PC-9 (cell line): ENCODE data around the gene SYNJ1. TPM values are rescaled to one million over a fixed set of nuclear protein-coding genes. Genes with fewer than 3 reads are reported as not detected.

Experiments used
- BruUV-seq: library from RNA; stranded (reverse); fragments of 400-500 nt; replicated peaks from 2 replicates; lab custom pipeline; 2021; lab: Mats Ljungman, UMichigan
- CTCF ChIA-PET: fragments of 300-600 bp; sonication (Branson Sonifier 250); formaldehyde crosslinking; loops from one replicate; lab custom pipeline; 2022; ENCODE audit warnings: antibody characterized with exemption; lab: Charles Lee
- POLR2A ChIA-PET: fragments of 300-600 bp; sonication (Branson Sonifier 250); formaldehyde crosslinking; loops from one replicate; lab custom pipeline; 2022; ENCODE audit warnings: antibody characterized with exemption; ENCODE audit not compliant: unreplicated experiment; lab: Charles Lee
- DNase-seq, 2 experiments: peaks; one replicate each; pipeline versions ENCODE4 v3.0.0 to v3.0.0-alpha.2; 2015 to 2022; ENCODE audit warnings: mixed read lengths in 1 of 2
- H2AFZ ChIP-seq: fragments of 200-600 bp; sonication (generic); 2 replicates; pipeline ENCODE4 v1.8.1; 2017; ENCODE audit warnings: antibody characterized with exemption
- H3F3A ChIP-seq: fragments of 200-600 bp; sonication (generic); 2 replicates; pipeline ENCODE4 v1.8.1; 2017; ENCODE audit warnings: antibody characterized with exemption, mild to moderate bottlenecking, low read depth; ENCODE audit not compliant: insufficient read depth
- H3K27ac ChIP-seq: fragments of 200-600 bp; sonication (generic); 2 replicates; pipeline ENCODE4 v1.6.1; 2016; ENCODE audit warnings: mixed run types
- H3K27me3 ChIP-seq: fragments of 200-600 bp; sonication (generic); 2 replicates; pipeline ENCODE4 v1.6.1; 2016; ENCODE audit warnings: low read depth, mixed run types; ENCODE audit not compliant: insufficient read depth
- H3K36me3 ChIP-seq: fragments of 200-600 bp; sonication (generic); 2 replicates; pipeline ENCODE4 v1.6.1; 2016; ENCODE audit warnings: low read depth, mixed run types
- H3K4me1 ChIP-seq: fragments of 200-600 bp; sonication (generic); replicated peaks from 2 replicates; pipeline ENCODE4 v1.6.1; 2016; ENCODE audit warnings: mixed run types; ENCODE audit not compliant: insufficient read depth
- H3K4me2 ChIP-seq: fragments of 200-600 bp; sonication (generic); 2 replicates; pipeline ENCODE4 v1.6.1; 2017; ENCODE audit warnings: mixed run types
- H3K4me3 ChIP-seq: fragments of 200-600 bp; sonication (generic); 2 replicates; pipeline ENCODE4 v1.6.1; 2016; ENCODE audit warnings: mixed run types
- H3K79me2 ChIP-seq: fragments of 200-600 bp; sonication (generic); 2 replicates; pipeline ENCODE4 v1.6.1; 2017; ENCODE audit warnings: low read depth, mixed run types
- H3K9me2 ChIP-seq: fragments of 200-600 bp; sonication (generic); 2 replicates; pipeline ENCODE4 v1.8.1; 2017; ENCODE audit warnings: mild to moderate bottlenecking; ENCODE audit not compliant: insufficient read depth
- H3K9me3 ChIP-seq: fragments of 200-600 bp; sonication (generic); 2 replicates; pipeline ENCODE4 v1.8.1; 2016; ENCODE audit warnings: low read depth; ENCODE audit not compliant: insufficient read depth
- H4K20me1 ChIP-seq: fragments of 200-600 bp; sonication (generic); 2 replicates; pipeline ENCODE4 v1.8.1; 2017; ENCODE audit not compliant: insufficient read depth
- EZH2 ChIP-seq: fragments of 200-600 bp; sonication (generic); IDR thresholded peaks from 2 replicates; pipeline ENCODE4 v1.8.0; 2017; ENCODE audit warnings: antibody characterized with exemption, low read depth
- intact Hi-C: fragments of 100-400 bp; cut with micrococcal nuclease; formaldehyde crosslinking; loops from one replicate; pipeline ENCODE4 v1.10.0; 2022; ENCODE audit not compliant: unreplicated experiment
- total RNA-seq: library from RNA; stranded (reverse); gene quantifications from 2 replicates; pipeline ENCODE4 v1.2.3, GENCODE V29; 2021
- TF ChIP-seq, protein P1 (sequence below): fragments of 200-600 bp; sonication (generic); conservative IDR thresholded peaks from 2 replicates; pipeline ENCODE4 v1.6.1; 2017; ENCODE audit warnings: mixed run types, antibody characterized with exemption, mild to moderate bottlenecking, moderate library complexity

Gene SYNJ1
- total RNA-seq, 1 experiment from 2014 or later: 4.8 TPM

DNA sequence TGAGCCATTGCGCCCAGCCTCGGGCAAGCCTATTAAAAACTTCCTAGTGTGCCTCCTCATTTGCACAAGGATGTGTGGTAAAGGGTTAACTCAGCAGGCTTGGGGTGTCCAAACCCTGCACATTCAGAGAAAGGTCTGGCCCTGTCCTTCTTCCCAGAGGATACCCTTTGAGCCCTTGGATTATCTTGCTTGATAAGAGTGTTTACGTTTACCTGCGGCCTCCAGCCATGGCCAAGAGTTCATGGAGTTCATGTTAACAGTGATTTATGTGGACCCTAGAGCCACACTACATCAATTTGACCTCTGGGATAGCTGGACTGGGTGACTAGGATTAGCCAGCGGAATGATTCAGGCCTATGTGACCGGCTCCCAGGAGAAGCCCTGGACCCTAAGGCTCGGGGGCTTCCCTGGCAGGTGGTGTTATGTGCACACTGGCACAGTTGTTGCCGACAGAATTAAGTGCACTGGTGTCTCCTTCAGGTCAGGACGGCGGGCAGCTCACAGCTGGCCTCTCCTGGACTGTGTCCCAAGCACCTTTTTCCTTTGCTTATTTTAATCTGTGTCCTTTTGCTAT, 134.8 kb downstream of the SYNJ1 start:
- Histone ChIP-seq H3K9me2 (no peaks in the 10 kb centered on the region), H3K9me3 (no peaks in the 10 kb centered on the region), H3K4me2 (no peak overlapping the region), H3K79me2 (no peaks in the 10 kb centered on the region), H3K36me3 (no peaks in the 10 kb centered on the region), H3K27ac (no peak overlapping the region), H3K27me3 (no peaks in the 10 kb centered on the region), H3F3A (no peaks in the 10 kb centered on the region), H4K20me1 (no peaks in the 10 kb centered on the region), H3K4me1 (no peaks in the 10 kb centered on the region), H3K4me3 (no peak overlapping the region), H2AFZ (no peak overlapping the region)
- DNase-seq: no peak
- ChIA-PET CTCF (no interaction called here), POLR2A (no interaction called here)
- TF ChIP-seq, protein P1, sequence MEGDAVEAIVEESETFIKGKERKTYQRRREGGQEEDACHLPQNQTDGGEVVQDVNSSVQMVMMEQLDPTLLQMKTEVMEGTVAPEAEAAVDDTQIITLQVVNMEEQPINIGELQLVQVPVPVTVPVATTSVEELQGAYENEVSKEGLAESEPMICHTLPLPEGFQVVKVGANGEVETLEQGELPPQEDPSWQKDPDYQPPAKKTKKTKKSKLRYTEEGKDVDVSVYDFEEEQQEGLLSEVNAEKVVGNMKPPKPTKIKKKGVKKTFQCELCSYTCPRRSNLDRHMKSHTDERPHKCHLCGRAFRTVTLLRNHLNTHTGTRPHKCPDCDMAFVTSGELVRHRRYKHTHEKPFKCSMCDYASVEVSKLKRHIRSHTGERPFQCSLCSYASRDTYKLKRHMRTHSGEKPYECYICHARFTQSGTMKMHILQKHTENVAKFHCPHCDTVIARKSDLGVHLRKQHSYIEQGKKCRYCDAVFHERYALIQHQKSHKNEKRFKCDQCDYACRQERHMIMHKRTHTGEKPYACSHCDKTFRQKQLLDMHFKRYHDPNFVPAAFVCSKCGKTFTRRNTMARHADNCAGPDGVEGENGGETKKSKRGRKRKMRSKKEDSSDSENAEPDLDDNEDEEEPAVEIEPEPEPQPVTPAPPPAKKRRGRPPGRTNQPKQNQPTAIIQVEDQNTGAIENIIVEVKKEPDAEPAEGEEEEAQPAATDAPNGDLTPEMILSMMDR: no peak
- no peak for TF ChIP-seq EZH2
- no TSS peak for BruUV-seq
- intact Hi-C loops: no loop called here

- H4K20me1 ChIP-seq: no peaks in the 10 kb centered on the region
- H3K4me1 ChIP-seq: no peaks in the 10 kb centered on the region
- no peak overlapping the region for H3K4me2 ChIP-seq
- no peaks in the 10 kb centered on the region for H3K9me2 ChIP-seq
- H2AFZ ChIP-seq: no peak overlapping the region
- no peaks in the 10 kb centered on the region for H3K27me3 ChIP-seq
- CTCF ChIA-PET: no interaction called here
- H3K9me3 ChIP-seq: no peaks in the 10 kb centered on the region
- intact Hi-C loops: no loop called here
- H3K4me3 ChIP-seq: no peak overlapping the region
- DNase-seq: no peak
- TF ChIP-seq, protein P1: no peak
- TF ChIP-seq EZH2: no peak
- no peaks in the 10 kb centered on the region for H3K79me2 ChIP-seq
- no peak overlapping the region for H3K27ac ChIP-seq
- POLR2A ChIA-PET: no interaction called here
- H3K36me3 ChIP-seq: no peaks in the 10 kb centered on the region
- no peaks in the 10 kb centered on the region for H3F3A ChIP-seq
- BruUV-seq: no TSS peak
Measured at GRCh38 chr21:32590130-32590529, 137.7 kb downstream of the SYNJ1 start.

- intact Hi-C loops: no loop called here
Measured at GRCh38 chr21:32587651-32588050, 140.2 kb downstream of the SYNJ1 start.

More at GRCh38 chr21:32587651-32588050, 140.2 kb downstream of the SYNJ1 start:
- no peaks in the 10 kb centered on the region for H3K36me3 ChIP-seq
- H3K9me2 ChIP-seq: no peaks in the 10 kb centered on the region
- no TSS peak for BruUV-seq
- H2AFZ ChIP-seq: no peak overlapping the region
- H4K20me1 ChIP-seq: no peaks in the 10 kb centered on the region
- no peak overlapping the region for H3K4me2 ChIP-seq
- H3K4me1 ChIP-seq: no peaks in the 10 kb centered on the region
- CTCF ChIA-PET: interaction anchor here (0.7 kb wide), 1 partner anchor 179 kb away, joined by 4 read pairs; no protein-coding TSS in a partner anchor
- H3K27me3 ChIP-seq: peaks cover 10% of the 10 kb centered on the region
- no peak overlapping the region for H3K4me3 ChIP-seq
- TF ChIP-seq, protein P1: no peak
- no peak for TF ChIP-seq EZH2
- no peaks in the 10 kb centered on the region for H3F3A ChIP-seq
- DNase-seq: no peak
- POLR2A ChIA-PET: no interaction called here
- no peaks in the 10 kb centered on the region for H3K79me2 ChIP-seq
- H3K27ac ChIP-seq: no peak overlapping the region
- no peaks in the 10 kb centered on the region for H3K9me3 ChIP-seq
